ENCODE results near the gene COL8A2. TPM values are rescaled to one million over a fixed set of nuclear protein-coding genes. Genes with fewer than 3 reads are reported as not detected.

Gene COL8A2
- total and polyA plus RNA-seq, 2 donors (not counting 3 experiments of a cell fraction or from before 2014, with no cell fraction given): 1.2 to 1.3 TPM

- Histone ChIP-seq H3K4me3 (replicated peaks in 1 of 3; ENCODE audit: insufficient read depth in 1 of 3, low read depth in 1 of 3, low read length in 3 of 3) (no peak overlapping the region), H3K27ac (ENCODE audit: insufficient read depth, low read depth, low read length) (no peak overlapping the region), H2AFZ (ENCODE audit: low read depth, low read length) (no peak overlapping the region), H3K36me3 (ENCODE audit: control insufficient read depth in 2 of 2, extremely low read depth in 1 of 2, insufficient read depth in 2 of 2, low read length in 2 of 2) (peaks cover 16 to 38% of the 10 kb centered on the region in 2 experiments), H3K27me3 (ENCODE audit: control insufficient read depth in 2 of 2, insufficient read depth in 2 of 2, low read length in 2 of 2) (no peaks in the 10 kb centered on the region), H3K79me2 (ENCODE audit: control insufficient read depth, insufficient read depth, low read length) (peaks cover 22% of the 10 kb centered on the region), H3K4me1 (ENCODE audit: control insufficient read depth, extremely low read depth, insufficient read depth, low read length) (peaks cover 8% of the 10 kb centered on the region), H4K20me1 (replicated peaks; ENCODE audit: control insufficient read depth, extremely low read depth, insufficient read depth, low read length) (no peaks in the 10 kb centered on the region), H3K9me1 (replicated peaks; ENCODE audit: control insufficient read depth, extremely low read depth, insufficient read depth, low read length) (no peaks in the 10 kb centered on the region), H3K4me2 (ENCODE audit: insufficient read depth, low read length) (no peak overlapping the region), H3K9ac (replicated peaks; ENCODE audit: extremely low read depth, insufficient read depth, low read length) (no peak overlapping the region), H3K9me3 (replicated peaks; ENCODE audit: control insufficient read depth, insufficient read depth, low read length) (no peaks in the 10 kb centered on the region)
- ChIA-PET POLR2A (no interaction called here), CTCF (interaction anchor here (1.4 kb wide), 1 partner anchor 96 kb away, joined by 3 read pairs; no protein-coding TSS in a partner anchor)
- no TSS peak for BruUV-seq (replicated peaks)
- dilution Hi-C loops (cut with MboI; ENCODE audit: extremely low pct_ligation_motif_present, low sequenced_read_pairs) (no loop called here), intact Hi-C loops (cut with micrococcal nuclease) (no loop called here)
- FAIRE-seq (no peak), DNase-seq (ENCODE audit: low read depth, low spot score) (no peak)
- TF ChIP-seq MYC (IDR thresholded peaks at IDR 0.05; ENCODE audit: low read depth, low read length): no peak
- TF ChIP-seq POLR2A (IDR thresholded peaks at IDR 0.05; ENCODE audit: low read depth, low read length): no peak
- TF ChIP-seq POLR2AphosphoS5 (IDR thresholded peaks at IDR 0.05; ENCODE audit: insufficient read depth, low read depth, low read length): no peak
- TF ChIP-seq GATA2 (IDR thresholded peaks at IDR 0.05; ENCODE audit: insufficient read depth, insufficient read length, low read depth, low read length): no peak
- no peak for TF ChIP-seq EZH2 (IDR thresholded peaks at IDR 0.05; ENCODE audit: borderline replicate concordance, low read depth, low read length, severe bottlenecking)
- no peak for TF ChIP-seq FOS (IDR thresholded peaks at IDR 0.05; ENCODE audit: borderline replicate concordance, insufficient read depth, low read length)
- TF ChIP-seq JUN (IDR thresholded peaks at IDR 0.05; ENCODE audit: borderline replicate concordance, insufficient read depth, insufficient read length, low read depth): no peak
- no peak for TF ChIP-seq MAX (IDR thresholded peaks at IDR 0.05; ENCODE audit: insufficient read depth, insufficient read length)
- TF ChIP-seq CTCF (IDR thresholded peaks at IDR 0.05; ENCODE audit: extremely low read depth in 1 of 2, insufficient read depth in 1 of 2, low read depth in 1 of 2, low read length in 2 of 2): no peak
These were observed 33.3 kb downstream of the COL8A2 start for GRCh38 chr1:36091698-36092097.

Measured in endothelial cell of umbilical vein (primary cell).